CD4-positive, alpha-beta T cell (primary cell): ENCODE measurements around the gene SPR. TPM values are rescaled to one million over a fixed set of nuclear protein-coding genes. Genes with fewer than 3 reads are reported as not detected.

Source experiments
- ATAC-seq: fragments of 200-7000 bp; cut with Tn5 transposase; one replicate; pipeline ENCODE4 v1.10.0; 2022; ENCODE audit warnings: mild to moderate bottlenecking; ENCODE audit not compliant: poor library complexity
- CTCF ChIA-PET: fragments of 350-600 bp; sonication (Branson Sonifier 250); formaldehyde crosslinking; loops from one replicate; lab custom pipeline; 2021; ENCODE audit warnings: antibody characterized with exemption, inconsistent platforms; lab: Charles Lee
- POLR2A ChIA-PET: fragments of 350-600 bp; sonication (Branson Sonifier 250); formaldehyde crosslinking; loops from one replicate; lab custom pipeline; 2021; ENCODE audit warnings: antibody characterized with exemption, inconsistent platforms; lab: Charles Lee
- DNase-seq, 14 experiments: peaks; one replicate each; pipeline ENCODE4 v3.0.0-alpha.2; 2013 to 2020; ENCODE audit warnings: mixed read lengths in 2 of 14
- H3K27ac ChIP-seq, 2 donors: one replicate each; pipeline versions ENCODE4 v1.5.1 to v1.7.0; 2013; ENCODE audit warnings: low read length in 2 of 2, low read depth in 1 of 2, mild to moderate bottlenecking in 1 of 2
- H3K27me3 ChIP-seq, 2 experiments: 1 replicate in 1 of 2; 2 replicates in 1 of 2; pipeline versions ENCODE4 v1.6.1 to v1.7.0; 2013; ENCODE audit warnings: low read length in 2 of 2, control low read depth in 1 of 2, mild to moderate bottlenecking in 1 of 2, moderate library complexity in 1 of 2; ENCODE audit not compliant: insufficient read depth in 2 of 2, control insufficient read depth in 1 of 2
- H3K36me3 ChIP-seq: one replicate; pipeline ENCODE4 v1.6.1; 2013; ENCODE audit warnings: low read length, control low read depth; ENCODE audit not compliant: insufficient read depth
- H3K4me1 ChIP-seq: one replicate; pipeline ENCODE4 v1.6.1; 2013; ENCODE audit warnings: low read length, control low read depth; ENCODE audit not compliant: insufficient read depth
- H3K4me3 ChIP-seq: one replicate; pipeline ENCODE4 v1.5.1; 2013; ENCODE audit warnings: mild to moderate bottlenecking, low read length, moderate library complexity
- H3K9me3 ChIP-seq, 2 experiments: 1 replicate in 1 of 2; 2 replicates in 1 of 2; pipeline versions ENCODE4 v1.6.1 to v1.7.0; 2013; ENCODE audit warnings: low read length in 2 of 2, mild to moderate bottlenecking in 2 of 2, control low read depth in 1 of 2, moderate library complexity in 1 of 2; ENCODE audit not compliant: control insufficient read depth in 1 of 2, insufficient read depth in 1 of 2
- H3K27ac Mint-ChIP-seq: one replicate; pipeline ENCODE4 v1.8.0; 2020; ENCODE audit warnings: mixed read lengths
- H3K27me3 Mint-ChIP-seq: one replicate; pipeline ENCODE4 v1.8.0; 2021; ENCODE audit warnings: mixed read lengths
- H3K36me3 Mint-ChIP-seq: one replicate; pipeline ENCODE4 v1.8.0; 2021; ENCODE audit warnings: low read depth, mixed read lengths
- H3K4me1 Mint-ChIP-seq: one replicate; pipeline ENCODE4 v1.8.0; 2021; ENCODE audit warnings: low read depth, mixed read lengths
- H3K4me3 Mint-ChIP-seq: one replicate; pipeline ENCODE4 v1.8.0; 2020; ENCODE audit warnings: mild to moderate bottlenecking, mixed read lengths
- H3K9me3 Mint-ChIP-seq: one replicate; pipeline ENCODE4 v1.8.0; 2020; ENCODE audit warnings: mixed read lengths
- intact Hi-C, 2 experiments: fragments of 100-400 bp; cut with DNase I in 1 of 2; cut with micrococcal nuclease in 1 of 2; formaldehyde crosslinking; loops; one replicate each; pipeline versions ENCODE4 v1.15.1 to v1.9.0; 2023 to 2025; cut with DNase I, micrococcal nuclease
- total RNA-seq, 174 experiments: library from RNA in 2 of 174; stranded (reverse) in 2 of 174; gene quantifications; one replicate each; pipeline ENCODE4 v1.2.3 and lab custom pipeline; 2021 to 2026
- TF ChIP-seq, protein P1 (sequence below): fragments of 200-600 bp; IDR thresholded peaks from one replicate; pipeline ENCODE4 v1.8.0; 2022; ENCODE audit warnings: antibody characterized with exemption, mild to moderate bottlenecking

The SPR gene
- total RNA-seq, 2 experiments from 2014 or later: not detected

DNA sequence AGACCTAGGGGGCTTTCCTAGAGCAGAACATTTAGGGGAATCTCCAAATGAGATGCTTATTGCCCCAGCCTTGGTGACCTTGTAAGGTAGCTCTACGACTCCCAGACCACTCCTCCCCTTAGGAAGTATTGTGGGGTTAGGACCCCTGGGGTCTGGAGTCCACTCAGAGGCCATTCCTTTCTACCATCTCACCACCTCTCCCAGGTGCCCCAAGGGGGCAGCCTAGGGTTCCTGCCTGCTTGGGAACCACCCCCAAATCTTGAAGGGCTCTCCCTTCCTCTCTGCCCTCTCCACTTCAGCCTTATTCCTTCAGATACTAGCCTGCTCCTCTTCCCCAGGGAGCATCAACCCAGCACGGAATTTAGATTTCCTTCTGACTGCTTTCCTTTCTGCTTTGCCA lies 43.9 kb upstream of the SPR start:
- TF ChIP-seq, protein P1, sequence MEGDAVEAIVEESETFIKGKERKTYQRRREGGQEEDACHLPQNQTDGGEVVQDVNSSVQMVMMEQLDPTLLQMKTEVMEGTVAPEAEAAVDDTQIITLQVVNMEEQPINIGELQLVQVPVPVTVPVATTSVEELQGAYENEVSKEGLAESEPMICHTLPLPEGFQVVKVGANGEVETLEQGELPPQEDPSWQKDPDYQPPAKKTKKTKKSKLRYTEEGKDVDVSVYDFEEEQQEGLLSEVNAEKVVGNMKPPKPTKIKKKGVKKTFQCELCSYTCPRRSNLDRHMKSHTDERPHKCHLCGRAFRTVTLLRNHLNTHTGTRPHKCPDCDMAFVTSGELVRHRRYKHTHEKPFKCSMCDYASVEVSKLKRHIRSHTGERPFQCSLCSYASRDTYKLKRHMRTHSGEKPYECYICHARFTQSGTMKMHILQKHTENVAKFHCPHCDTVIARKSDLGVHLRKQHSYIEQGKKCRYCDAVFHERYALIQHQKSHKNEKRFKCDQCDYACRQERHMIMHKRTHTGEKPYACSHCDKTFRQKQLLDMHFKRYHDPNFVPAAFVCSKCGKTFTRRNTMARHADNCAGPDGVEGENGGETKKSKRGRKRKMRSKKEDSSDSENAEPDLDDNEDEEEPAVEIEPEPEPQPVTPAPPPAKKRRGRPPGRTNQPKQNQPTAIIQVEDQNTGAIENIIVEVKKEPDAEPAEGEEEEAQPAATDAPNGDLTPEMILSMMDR: no peak
- H3K4me3 Mint-ChIP-seq: no peak overlapping the region
- peaks cover 3 to 4% of the 10 kb centered on the region in 2 experiments for H3K27me3 ChIP-seq
- no peaks in the 10 kb centered on the region for H3K9me3 ChIP-seq
- H3K27ac ChIP-seq: no peak overlapping the region
- ChIA-PET CTCF (no interaction called here), POLR2A (interaction anchor here (1.1 kb wide), 1 partner anchor 19 kb away, joined by 6 read pairs; no protein-coding TSS in a partner anchor)
- H3K36me3 ChIP-seq: no peaks in the 10 kb centered on the region
- H3K4me1 ChIP-seq: no peaks in the 10 kb centered on the region
- no peaks in the 10 kb centered on the region for H3K36me3 Mint-ChIP-seq
- no peak for DNase-seq
- no peaks in the 10 kb centered on the region for H3K9me3 Mint-ChIP-seq
- H3K27me3 Mint-ChIP-seq: peaks cover 46% of the 10 kb centered on the region
- intact Hi-C loops: no loop called here
- no peak overlapping the region for H3K4me3 ChIP-seq
- no peak overlapping the region for H3K27ac Mint-ChIP-seq
- no peaks in the 10 kb centered on the region for H3K4me1 Mint-ChIP-seq
- ATAC-seq: no peak

DNA sequence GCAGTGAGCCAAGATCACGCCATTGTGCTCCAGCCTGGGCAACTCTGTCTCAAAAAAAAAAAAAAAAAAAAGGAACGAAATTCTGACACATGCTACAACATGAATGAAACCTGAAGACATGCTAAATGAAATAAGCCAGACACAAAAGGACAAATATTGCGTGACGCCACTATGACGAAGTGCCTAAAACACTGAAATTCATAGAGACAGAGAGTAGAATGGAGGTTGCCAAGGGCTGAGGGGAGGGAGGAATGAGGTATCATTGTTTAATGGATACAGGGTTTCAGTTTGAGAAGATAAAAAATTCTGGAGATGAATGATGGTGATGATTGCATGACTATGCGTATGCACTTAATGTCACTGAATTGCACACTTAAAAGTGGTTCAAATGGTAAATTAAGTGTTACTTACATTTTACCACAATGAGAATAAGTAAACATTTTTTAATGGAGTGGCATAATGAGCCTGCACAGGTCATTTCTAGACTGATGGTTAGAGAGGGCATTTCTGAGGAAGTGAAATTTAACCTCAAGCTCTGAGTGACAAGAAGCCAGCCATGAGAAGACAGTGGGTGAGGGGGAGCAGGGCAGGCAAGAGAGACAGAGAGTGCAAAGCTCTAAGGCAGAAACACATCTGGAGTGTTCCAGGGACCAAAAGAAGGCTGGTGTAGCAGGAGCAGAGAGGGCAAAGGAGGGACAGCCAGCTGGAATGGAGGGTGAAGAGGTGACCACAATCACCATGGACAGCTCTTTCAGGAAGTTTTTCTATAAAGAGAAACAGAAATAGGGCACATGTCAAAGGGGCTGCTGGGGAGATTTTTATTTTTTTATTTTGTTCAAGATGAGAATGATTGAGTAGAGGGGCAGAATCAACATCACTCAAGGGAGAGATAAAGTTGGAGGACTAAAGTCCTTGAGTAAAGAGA lies 40.8 kb upstream of the SPR start:
- H3K4me1 ChIP-seq: no peaks in the 10 kb centered on the region
- H3K36me3 ChIP-seq: no peaks in the 10 kb centered on the region
- ATAC-seq: no peak
- ChIA-PET CTCF (no interaction called here), POLR2A (no interaction called here)
- Mint-ChIP-seq H3K4me1 (no peaks in the 10 kb centered on the region), H3K9me3 (no peaks in the 10 kb centered on the region), H3K36me3 (no peaks in the 10 kb centered on the region), H3K4me3 (no peak overlapping the region), H3K27ac (no peak overlapping the region), H3K27me3 (peaks cover 39% of the 10 kb centered on the region)
- no peaks in the 10 kb centered on the region for H3K9me3 ChIP-seq
- DNase-seq: no peak
- intact Hi-C loops: no loop called here
- TF ChIP-seq, protein P1: no peak
- peaks cover 4 to 5% of the 10 kb centered on the region in 2 experiments for H3K27me3 ChIP-seq
- H3K4me3 ChIP-seq: no peak overlapping the region
- no peak overlapping the region for H3K27ac ChIP-seq

DNA sequence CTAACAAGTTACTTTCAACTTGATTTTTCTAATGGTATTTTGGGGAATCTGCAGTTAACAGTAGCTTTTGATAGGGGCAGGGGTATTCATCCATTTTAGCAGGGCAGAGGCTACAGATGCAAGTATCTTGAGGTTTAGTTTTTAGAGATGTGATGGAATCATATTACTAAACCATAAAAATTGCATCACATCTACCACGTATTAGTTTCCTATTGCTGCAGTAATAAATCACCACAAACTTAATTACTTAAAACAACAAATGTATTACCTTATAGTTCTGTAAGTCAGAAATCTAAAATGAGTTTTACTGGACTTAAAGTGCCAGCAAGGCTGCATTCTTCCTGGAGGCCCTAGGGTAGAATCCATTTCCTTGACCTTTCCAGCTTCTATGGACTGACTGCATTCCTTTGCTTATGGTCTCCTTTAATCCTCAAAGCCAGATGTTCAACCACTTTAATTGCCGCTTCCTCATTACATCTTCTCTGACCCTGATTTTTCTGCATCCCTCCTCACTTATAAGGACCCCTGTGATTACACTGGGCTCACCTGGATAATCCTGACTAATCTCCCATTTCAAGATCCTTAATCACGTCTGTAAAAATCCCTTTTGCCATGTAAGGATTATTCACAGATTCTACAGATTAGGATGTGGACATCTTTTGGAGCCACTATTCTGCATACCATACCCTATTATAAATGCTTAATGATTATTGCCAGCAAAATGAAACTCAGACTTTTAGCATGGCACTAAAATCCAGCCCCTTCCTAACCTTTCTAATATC lies 39.5 kb upstream of the SPR start:
- ChIA-PET CTCF (interaction anchor here (0.9 kb wide), 1 partner anchor 12 kb away, joined by 3 read pairs; no protein-coding TSS in a partner anchor), POLR2A (no interaction called here)
- intact Hi-C loops: no loop called here

More for the DNA sequence above, 39.5 kb upstream of the SPR start:
- H3K27ac Mint-ChIP-seq: no peak overlapping the region
- H3K9me3 Mint-ChIP-seq: no peaks in the 10 kb centered on the region
- no peaks in the 10 kb centered on the region for H3K4me1 ChIP-seq
- H3K27me3 Mint-ChIP-seq: peaks cover 35% of the 10 kb centered on the region
- H3K27me3 ChIP-seq: peaks cover 5 to 11% of the 10 kb centered on the region in 2 experiments
- no peaks in the 10 kb centered on the region for H3K36me3 Mint-ChIP-seq
- H3K4me3 ChIP-seq: no peak overlapping the region
- ATAC-seq (no peak), DNase-seq (no peak)
- no peak overlapping the region for H3K27ac ChIP-seq
- no peak overlapping the region for H3K4me3 Mint-ChIP-seq
- no peaks in the 10 kb centered on the region for H3K9me3 ChIP-seq
- TF ChIP-seq, protein P1: no peak
- no peaks in the 10 kb centered on the region for H3K36me3 ChIP-seq
- no peaks in the 10 kb centered on the region for H3K4me1 Mint-ChIP-seq
